Hematopoietic multipotent progenitor cell (in vitro differentiated cells): Measurements from ENCODE around the gene PRPS1. TPM values are rescaled to one million over a fixed set of nuclear protein-coding genes. Genes with fewer than 3 reads are reported as not detected.
"Not testable (repeated sequence)": the region's sequence is repeated elsewhere in the genome, so short reads cannot be mapped to it uniquely, and the experiment has no call there.

Experiments
- DNase-seq, 3 donors: peaks; one replicate each; pipeline ENCODE4 v3.0.0-alpha.2; 2011 to 2015; ENCODE audit warnings: low read depth in 2 of 3, low spot score in 2 of 3
- total RNA-seq: library from RNA; depleted of rRNA; stranded (reverse); fragments of >200 nt; gene quantifications from one replicate; pipeline ENCODE4 v1.2.3, GENCODE V29; 2012

The PRPS1 gene
- total RNA-seq, 1 donor = 38.5 TPM

DNA sequence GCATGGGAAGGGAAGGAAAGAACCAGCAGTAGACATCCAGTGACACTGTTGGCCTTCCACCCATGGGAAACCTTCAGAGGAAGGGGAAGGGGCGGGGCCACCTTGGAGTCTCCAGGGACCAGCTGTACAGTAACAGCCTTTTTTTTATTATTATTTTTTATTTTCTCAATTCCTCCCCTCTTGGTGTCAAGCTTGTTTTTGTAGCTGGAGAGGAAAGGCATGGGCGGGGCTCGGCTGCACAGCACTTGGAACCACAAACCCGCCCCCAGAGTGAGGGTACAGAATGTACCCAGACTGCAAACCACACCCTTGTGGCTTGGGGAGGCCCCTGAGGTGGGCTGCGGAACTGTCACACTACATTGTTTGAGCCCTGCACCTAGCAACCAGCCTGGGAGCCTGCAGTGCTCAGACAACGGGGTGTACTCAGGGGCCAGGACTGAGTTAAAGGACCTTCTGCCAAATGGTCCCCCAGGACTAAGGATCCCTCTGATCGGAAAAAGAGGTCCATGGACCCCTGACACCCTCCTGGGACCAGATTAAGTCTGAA, 45.7 kb downstream of the PRPS1 start:
- peak; percentile 78 to 96 (median 89) for DNase-seq

- peak in 2 of 3 donors; percentile 76 to 79 for DNase-seq
Measured at GRCh38 chrX:107674480-107675364, 46.4 kb downstream of the PRPS1 start.

DNA sequence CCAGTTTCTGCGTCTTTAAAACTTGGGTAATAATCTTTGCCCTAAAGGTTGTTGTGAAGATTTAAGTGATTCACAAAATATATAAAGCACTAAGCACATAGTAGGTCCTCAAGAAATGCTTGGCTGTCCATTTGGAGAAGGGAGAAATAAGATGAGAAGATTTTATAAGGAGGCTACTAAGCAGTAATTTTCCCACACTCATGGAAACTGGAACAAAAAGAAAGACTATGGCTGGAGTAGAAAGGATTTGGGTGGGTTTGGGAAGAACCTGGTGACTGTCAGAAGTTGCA, 47.0 kb downstream of the PRPS1 start:
- no peak for DNase-seq

DNA sequence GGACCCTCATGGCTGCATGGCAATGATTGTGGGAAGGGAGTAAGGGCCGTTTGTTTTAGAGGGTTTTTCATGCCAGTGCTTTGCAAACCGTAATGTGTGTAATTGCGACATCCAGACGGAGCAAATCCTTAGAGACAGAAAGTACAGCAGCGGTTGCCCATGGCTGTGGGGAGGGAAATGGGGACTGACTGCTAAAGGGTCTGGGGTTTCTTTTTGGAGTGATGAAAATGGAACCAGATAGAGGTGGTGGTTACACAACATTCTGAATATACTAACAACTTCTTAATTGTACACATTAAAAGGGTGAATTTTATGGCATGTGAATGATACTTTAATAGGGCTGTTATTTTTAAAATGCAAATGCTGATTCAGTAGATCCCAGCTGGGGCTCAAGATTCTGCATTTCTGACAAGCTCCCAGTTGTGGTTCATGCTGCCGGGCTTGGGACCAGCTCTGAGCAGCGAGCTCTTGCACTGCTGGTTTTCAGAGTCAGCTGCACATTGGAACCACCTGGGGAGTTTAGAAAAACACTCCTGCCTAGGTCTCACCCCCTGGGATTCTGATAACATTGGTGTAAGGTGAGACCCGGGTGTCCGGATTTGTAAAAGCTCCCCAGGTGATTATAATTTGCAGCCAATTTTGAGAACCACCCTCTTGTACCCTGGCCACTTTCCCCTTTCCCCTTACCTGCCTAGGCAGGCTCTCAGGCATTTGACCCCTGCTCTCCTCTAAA, 47.7 kb downstream of the PRPS1 start:
- DNase-seq = peak in 1 of 3 donors; percentile 25

GRCh38 chrX:107676559-107677378, 48.5 kb downstream of the PRPS1 start:
- peak in 2 of 3 donors; percentile 29 to 36 for DNase-seq

GRCh38 chrX:107677501-107677901, 49.2 kb downstream of the PRPS1 start:
- DNase-seq = no peak

DNA sequence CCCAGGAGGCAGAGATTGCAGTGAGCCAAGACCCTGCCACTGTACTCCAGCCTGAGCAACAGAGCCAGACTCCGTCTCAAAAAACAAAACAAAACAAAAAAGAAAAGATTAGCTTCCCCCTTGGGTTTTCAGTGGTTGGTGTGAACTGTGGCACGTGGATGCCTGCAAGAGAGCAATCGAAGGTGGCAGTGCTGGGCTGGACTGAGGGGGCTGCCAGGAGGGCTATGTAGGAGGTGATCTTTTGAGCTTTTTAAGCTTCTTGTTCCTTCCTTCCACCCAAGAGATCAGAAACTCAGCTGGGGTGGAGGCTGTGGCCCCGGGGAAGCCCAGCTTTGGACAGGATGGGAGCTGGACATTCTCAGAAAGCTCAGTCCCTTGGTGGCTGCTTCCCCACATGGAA, 49.6 kb downstream of the PRPS1 start:
- no peak for DNase-seq

DNA sequence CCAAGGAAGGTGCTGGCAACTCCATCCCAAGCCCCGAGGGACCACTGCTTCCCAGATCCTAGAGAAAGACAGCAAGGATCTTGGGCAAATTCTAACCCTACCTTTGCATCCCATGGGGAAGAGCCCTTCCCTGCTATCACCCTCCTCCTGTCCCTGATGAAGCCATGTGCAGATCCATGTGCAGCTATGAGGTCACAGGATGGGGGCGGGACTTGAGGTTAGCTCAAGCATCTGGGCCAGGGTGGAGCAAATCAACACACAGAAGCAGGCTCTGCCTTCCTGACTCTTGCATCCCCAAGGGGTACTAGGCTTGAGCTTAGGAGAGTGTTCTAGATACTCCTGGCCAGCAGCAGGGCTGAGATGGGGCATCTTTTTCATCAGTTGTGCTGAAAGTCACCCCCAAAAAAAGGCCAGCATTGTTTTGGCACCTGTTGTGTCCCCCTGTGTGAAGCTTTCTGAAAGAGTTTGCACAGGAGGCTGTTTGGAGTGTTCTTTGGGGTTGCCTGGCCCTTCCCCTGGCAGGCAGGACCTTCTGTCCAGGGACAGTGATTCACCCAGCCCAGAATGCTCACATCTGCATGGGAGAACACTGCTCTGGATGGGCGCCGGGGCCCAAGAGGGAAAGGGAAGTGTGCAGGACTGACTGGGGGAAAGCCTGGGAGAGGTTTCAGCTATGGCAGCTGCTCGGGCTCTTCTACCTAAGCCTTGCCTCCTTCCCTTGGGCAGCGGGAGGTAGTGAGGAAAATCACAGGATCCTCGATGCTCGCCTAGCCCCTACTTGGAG, 50.8 kb downstream of the PRPS1 start:
- peak in 2 of 3 donors; percentile 42 to 72 for DNase-seq

DNA sequence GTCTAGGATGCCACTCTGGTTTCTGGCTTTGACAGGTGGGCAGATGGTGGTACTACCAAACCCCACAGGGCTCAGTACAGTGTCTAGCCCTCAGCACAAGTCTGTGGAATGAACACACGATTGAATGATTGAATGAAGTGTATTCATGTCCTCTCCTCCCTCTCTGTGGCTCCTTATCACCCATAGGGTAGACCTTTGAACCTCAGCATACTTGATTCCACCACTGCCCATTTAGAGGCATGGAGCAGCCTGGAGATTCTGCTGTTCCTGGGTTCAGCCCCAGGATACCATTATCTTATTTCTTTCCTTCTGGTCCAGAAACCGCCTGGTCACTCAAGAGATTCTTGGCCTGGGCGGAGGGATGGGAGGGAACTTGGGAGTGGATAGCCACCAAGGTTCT, 53.9 kb downstream of the PRPS1 start:
- no peak for DNase-seq

GRCh38 chrX:107683124-107683895, 55.0 kb downstream of the PRPS1 start:
- DNase-seq = no peak

- DNase-seq = no peak
Measured at GRCh38 chrX:107683931-107684330, 55.6 kb downstream of the PRPS1 start.

DNA sequence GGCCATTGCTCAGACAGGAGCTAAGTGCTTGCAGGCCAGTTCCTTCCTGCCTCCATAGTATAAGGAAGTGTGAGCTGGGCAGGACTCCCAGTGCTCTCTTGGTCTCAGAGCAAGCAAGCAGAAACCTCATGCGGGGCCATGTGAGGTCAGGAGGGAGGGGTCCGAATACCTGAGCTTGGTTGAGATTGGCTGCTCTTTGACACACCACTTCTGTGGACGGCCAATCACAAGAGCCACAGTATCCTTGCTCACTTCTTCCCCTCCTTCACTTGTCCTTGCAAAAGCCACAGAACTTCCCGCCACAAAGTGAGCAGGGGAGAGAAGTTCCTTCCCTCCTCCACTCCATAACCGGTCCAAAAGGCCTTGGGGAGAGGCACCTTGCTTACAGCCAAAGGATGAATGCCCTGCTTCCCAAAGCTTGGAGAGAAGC, 56.7 kb downstream of the PRPS1 start:
- DNase-seq = peak in 2 of 3 donors; percentile 48 to 62

GRCh38 chrX:107685586-107685985, 57.3 kb downstream of the PRPS1 start:
- DNase-seq = not testable (repeated sequence)

- DNase-seq = no peak
Measured at GRCh38 chrX:107686026-107686425, 57.7 kb downstream of the PRPS1 start.

DNA sequence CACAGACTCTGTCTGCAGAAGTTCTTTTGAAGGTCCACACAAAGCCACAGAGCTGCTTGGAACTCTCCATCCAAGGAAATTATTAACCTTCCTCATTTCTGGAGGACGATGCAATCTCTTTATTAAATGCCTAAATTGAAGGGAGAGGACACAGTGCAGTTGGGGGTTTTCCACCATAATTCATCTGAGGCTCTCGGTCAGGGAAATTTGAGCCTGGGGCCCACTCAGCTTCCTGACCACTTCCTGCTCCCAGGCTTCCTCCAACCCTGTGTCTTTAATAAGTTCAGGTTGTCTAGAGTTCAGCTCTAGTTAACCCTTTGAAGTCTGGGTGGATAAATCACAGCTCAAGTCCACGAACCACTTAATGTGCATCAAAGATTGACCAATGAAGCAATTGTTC, 58.5 kb downstream of the PRPS1 start:
- no peak for DNase-seq

DNA sequence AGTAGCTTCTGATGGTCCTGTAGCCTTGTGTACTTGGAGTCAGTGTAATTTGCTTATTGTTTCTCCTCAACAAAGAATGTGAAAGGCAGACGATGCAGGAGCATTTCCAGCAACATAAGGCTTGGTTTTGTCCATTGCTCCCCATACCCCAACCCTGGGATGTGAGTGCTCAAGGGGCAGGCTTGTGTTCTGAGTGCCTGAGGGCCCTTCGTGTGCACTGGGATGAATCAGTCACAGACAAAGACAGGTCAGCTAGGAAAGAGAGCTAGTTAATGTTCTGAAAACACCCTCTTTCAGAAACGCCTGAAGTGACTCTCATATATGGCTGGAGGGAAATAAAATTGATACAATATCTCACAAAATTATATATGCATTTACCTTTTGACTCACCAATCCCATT, 59.1 kb downstream of the PRPS1 start:
- DNase-seq = no peak

GRCh38 chrX:107691024-107691448, 62.7 kb downstream of the PRPS1 start:
- no peak for DNase-seq

DNA sequence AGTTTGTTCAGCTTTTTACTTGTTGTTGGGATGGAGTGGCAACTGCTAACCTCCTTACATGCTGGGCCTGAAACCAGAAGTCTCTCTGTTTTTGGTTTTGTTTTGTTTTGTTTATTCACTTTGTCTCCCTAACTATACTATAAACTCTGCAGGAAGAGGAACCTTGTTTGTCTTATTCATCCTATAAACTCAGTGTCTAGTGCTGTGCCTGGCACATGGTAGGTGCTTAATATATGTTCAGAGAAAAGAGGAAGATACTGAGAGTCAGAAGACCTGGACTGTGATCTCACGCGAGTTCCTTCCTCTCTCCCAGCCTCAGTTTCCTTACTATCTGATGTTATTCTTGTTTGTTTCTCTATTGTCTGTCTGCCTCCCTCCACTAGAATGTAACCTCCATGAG, 71.3 kb downstream of the PRPS1 start:
- no peak for DNase-seq

- DNase-seq = no peak
Measured at GRCh38 chrX:107700317-107700774, 72.0 kb downstream of the PRPS1 start.
